Measurements from ENCODE around the gene KREMEN1. TPM values are rescaled to one million over a fixed set of nuclear protein-coding genes. Genes with fewer than 3 reads are reported as not detected.

Gene KREMEN1
- total RNA-seq, 1 donor from 2014 or later, result 0.03 TPM

- Mint-ChIP-seq H3K36me3 (ENCODE audit: low read depth) (no peaks in the 10 kb centered on the region), H3K4me1 (ENCODE audit: low read depth) (peaks cover 7% of the 10 kb centered on the region), H3K9me3 (peaks cover under 1% of the 10 kb centered on the region), H3K4me3 (no peak overlapping the region), H3K27me3 (ENCODE audit: insufficient read depth) (peaks cover 16% of the 10 kb centered on the region), H3K27ac (no peak overlapping the region)
- no peak for DNase-seq (ENCODE audit: low spot score)
- intact Hi-C loops (cut with micrococcal nuclease), result no loop called here
These were observed 52.1 kb downstream of the KREMEN1 start for GRCh38 chr22:29124777-29125442.

GRCh38 chr22:29125443-29125778, 52.6 kb downstream of the KREMEN1 start:
- no peaks in the 10 kb centered on the region for H3K36me3 Mint-ChIP-seq (ENCODE audit: low read depth)
- peaks cover 18% of the 10 kb centered on the region for H3K27me3 Mint-ChIP-seq (ENCODE audit: insufficient read depth)
- DNase-seq (ENCODE audit: low spot score), result no peak
- H3K4me3 Mint-ChIP-seq, result no peak overlapping the region
- peaks cover 6% of the 10 kb centered on the region for H3K4me1 Mint-ChIP-seq (ENCODE audit: low read depth)
- intact Hi-C loops (cut with micrococcal nuclease), result no loop called here
- no peaks in the 10 kb centered on the region for H3K9me3 Mint-ChIP-seq
- H3K27ac Mint-ChIP-seq, result no peak overlapping the region

GRCh38 chr22:29125844-29126243, 53.0 kb downstream of the KREMEN1 start:
- intact Hi-C loops (cut with micrococcal nuclease), result no loop called here
- no peak overlapping the region for H3K27ac Mint-ChIP-seq
- peaks cover 6% of the 10 kb centered on the region for H3K4me1 Mint-ChIP-seq (ENCODE audit: low read depth)
- no peak for DNase-seq (ENCODE audit: low spot score)
- H3K9me3 Mint-ChIP-seq, result no peaks in the 10 kb centered on the region
- H3K4me3 Mint-ChIP-seq, result no peak overlapping the region
- H3K27me3 Mint-ChIP-seq (ENCODE audit: insufficient read depth), result peaks cover 18% of the 10 kb centered on the region
- no peaks in the 10 kb centered on the region for H3K36me3 Mint-ChIP-seq (ENCODE audit: low read depth)

- no peaks in the 10 kb centered on the region for H3K9me3 Mint-ChIP-seq
- H3K36me3 Mint-ChIP-seq (ENCODE audit: low read depth), result no peaks in the 10 kb centered on the region
- no peak for DNase-seq (ENCODE audit: low spot score)
- no peak overlapping the region for H3K4me3 Mint-ChIP-seq
- peaks cover 18% of the 10 kb centered on the region for H3K27me3 Mint-ChIP-seq (ENCODE audit: insufficient read depth)
- H3K4me1 Mint-ChIP-seq (ENCODE audit: low read depth), result peaks cover 6% of the 10 kb centered on the region
- no peak overlapping the region for H3K27ac Mint-ChIP-seq
- intact Hi-C loops (cut with micrococcal nuclease), result no loop called here
These were observed 54.0 kb downstream of the KREMEN1 start for GRCh38 chr22:29126670-29127395.

- Mint-ChIP-seq H3K36me3 (ENCODE audit: low read depth) (no peaks in the 10 kb centered on the region), H3K27me3 (ENCODE audit: insufficient read depth) (peaks cover 18% of the 10 kb centered on the region), H3K4me1 (ENCODE audit: low read depth) (no peaks in the 10 kb centered on the region), H3K9me3 (peaks cover 3% of the 10 kb centered on the region), H3K27ac (no peak overlapping the region), H3K4me3 (no peak overlapping the region)
- DNase-seq (ENCODE audit: low spot score), result no peak
- intact Hi-C loops (cut with micrococcal nuclease), result no loop called here
These were observed 56.3 kb downstream of the KREMEN1 start for GRCh38 chr22:29128891-29129807.

GRCh38 chr22:29129808-29130140, 56.9 kb downstream of the KREMEN1 start:
- DNase-seq (ENCODE audit: low spot score), result no peak
- H3K27me3 Mint-ChIP-seq (ENCODE audit: insufficient read depth), result peaks cover 17% of the 10 kb centered on the region
- no peak overlapping the region for H3K27ac Mint-ChIP-seq
- H3K9me3 Mint-ChIP-seq, result peaks cover 3% of the 10 kb centered on the region
- H3K4me3 Mint-ChIP-seq, result no peak overlapping the region
- no peaks in the 10 kb centered on the region for H3K4me1 Mint-ChIP-seq (ENCODE audit: low read depth)
- no peaks in the 10 kb centered on the region for H3K36me3 Mint-ChIP-seq (ENCODE audit: low read depth)
- intact Hi-C loops (cut with micrococcal nuclease), result no loop called here

GRCh38 chr22:29130476-29130875, 57.6 kb downstream of the KREMEN1 start:
- Mint-ChIP-seq H3K9me3 (peaks cover 3% of the 10 kb centered on the region), H3K4me3 (no peak overlapping the region), H3K36me3 (ENCODE audit: low read depth) (no peaks in the 10 kb centered on the region), H3K27me3 (ENCODE audit: insufficient read depth) (peaks cover 17% of the 10 kb centered on the region), H3K4me1 (ENCODE audit: low read depth) (no peaks in the 10 kb centered on the region), H3K27ac (no peak overlapping the region)
- DNase-seq (ENCODE audit: low spot score), result no peak
- intact Hi-C loops (cut with micrococcal nuclease), result no loop called here

GRCh38 chr22:29133603-29134133, 60.8 kb downstream of the KREMEN1 start:
- Mint-ChIP-seq H3K4me1 (ENCODE audit: low read depth) (no peaks in the 10 kb centered on the region), H3K4me3 (no peak overlapping the region), H3K27ac (no peak overlapping the region), H3K27me3 (ENCODE audit: insufficient read depth) (peaks cover 13% of the 10 kb centered on the region), H3K9me3 (peaks cover 3% of the 10 kb centered on the region), H3K36me3 (ENCODE audit: low read depth) (no peaks in the 10 kb centered on the region)
- intact Hi-C loops (cut with micrococcal nuclease), result no loop called here
- DNase-seq (ENCODE audit: low spot score), result no peak

- H3K4me1 Mint-ChIP-seq (ENCODE audit: low read depth), result no peaks in the 10 kb centered on the region
These were observed 61.6 kb downstream of the KREMEN1 start for GRCh38 chr22:29134448-29134847.

GRCh38 chr22:29136782-29137700, 64.2 kb downstream of the KREMEN1 start:
- no peak for DNase-seq (ENCODE audit: low spot score)
- intact Hi-C loops (cut with micrococcal nuclease), result no loop called here
- H3K36me3 Mint-ChIP-seq (ENCODE audit: low read depth), result no peaks in the 10 kb centered on the region
- H3K27me3 Mint-ChIP-seq (ENCODE audit: insufficient read depth), result peaks cover 13% of the 10 kb centered on the region
- no peak overlapping the region for H3K27ac Mint-ChIP-seq
- H3K4me3 Mint-ChIP-seq, result no peak overlapping the region
- H3K9me3 Mint-ChIP-seq, result peaks cover 3% of the 10 kb centered on the region
- H3K4me1 Mint-ChIP-seq (ENCODE audit: low read depth), result no peaks in the 10 kb centered on the region

More at GRCh38 chr22:29134448-29134847, 61.6 kb downstream of the KREMEN1 start:
- H3K27ac Mint-ChIP-seq, result no peak overlapping the region
- intact Hi-C loops (cut with micrococcal nuclease), result no loop called here
- H3K4me3 Mint-ChIP-seq, result no peak overlapping the region
- H3K9me3 Mint-ChIP-seq, result peaks cover 3% of the 10 kb centered on the region
- H3K27me3 Mint-ChIP-seq (ENCODE audit: insufficient read depth), result peaks cover 17% of the 10 kb centered on the region
- no peaks in the 10 kb centered on the region for H3K36me3 Mint-ChIP-seq (ENCODE audit: low read depth)
- DNase-seq (ENCODE audit: low spot score), result no peak

- DNase-seq (ENCODE audit: low spot score), result no peak
- intact Hi-C loops (cut with micrococcal nuclease), result no loop called here
- Mint-ChIP-seq H3K27me3 (ENCODE audit: insufficient read depth) (peaks cover 10% of the 10 kb centered on the region), H3K4me1 (ENCODE audit: low read depth) (no peaks in the 10 kb centered on the region), H3K36me3 (ENCODE audit: low read depth) (no peaks in the 10 kb centered on the region), H3K9me3 (peaks cover 2% of the 10 kb centered on the region), H3K27ac (no peak overlapping the region), H3K4me3 (no peak overlapping the region)
These were observed 65.9 kb downstream of the KREMEN1 start for GRCh38 chr22:29138556-29139305.
